Raji (cell line): ENCODE data around the gene PPP2R2C.

Experiments
- POLR2A ChIP-seq: IDR thresholded peaks from 2 replicates; pipeline ENCODE4 v1.6.1; 2011; ENCODE audit warnings: low read depth, low read length, control low read depth; ENCODE audit not compliant: insufficient read depth

Gene PPP2R2C

GRCh38 chr4:6474705-6475457, 2.5 kb upstream of the PPP2R2C start:
- no peak for TF ChIP-seq POLR2A

GRCh38 chr4:6474053-6474568, 1.7 kb upstream of the PPP2R2C start:
- TF ChIP-seq POLR2A: no peak

- TF ChIP-seq POLR2A: no peak
These were observed 1.0 kb upstream of the PPP2R2C start for GRCh38 chr4:6473264-6474052.

- TF ChIP-seq POLR2A: no peak
These were observed 417 bp downstream of the PPP2R2C start for GRCh38 chr4:6472008-6472386.

- TF ChIP-seq POLR2A: no peak
These were observed 957 bp downstream of the PPP2R2C start for GRCh38 chr4:6471307-6472007.

- TF ChIP-seq POLR2A: no peak
These were observed 1.7 kb downstream of the PPP2R2C start for GRCh38 chr4:6470502-6471306.

- no peak for TF ChIP-seq POLR2A
These were observed 2.4 kb downstream of the PPP2R2C start for GRCh38 chr4:6469898-6470501.

- TF ChIP-seq POLR2A: no peak
These were observed 3.3 kb downstream of the PPP2R2C start for GRCh38 chr4:6469144-6469543.

- TF ChIP-seq POLR2A: no peak
These were observed 4.0 kb downstream of the PPP2R2C start for GRCh38 chr4:6468376-6468775.

GRCh38 chr4:6467600-6467999, 4.8 kb downstream of the PPP2R2C start:
- TF ChIP-seq POLR2A: no peak

GRCh38 chr4:6466756-6467381, 5.5 kb downstream of the PPP2R2C start:
- no peak for TF ChIP-seq POLR2A

- TF ChIP-seq POLR2A: no peak
These were observed 6.5 kb downstream of the PPP2R2C start for GRCh38 chr4:6465955-6466354.

GRCh38 chr4:6464842-6465588, 7.4 kb downstream of the PPP2R2C start:
- no peak for TF ChIP-seq POLR2A
